Heart left ventricle (tissue), 13 donors: Measurements from ENCODE around the gene RNF135.

Experiments used
- CTCF ChIP-seq, 12 donors: fragments of 200-600 bp; sonication (generic) in 4 of 12; IDR thresholded peaks; one replicate each; pipeline versions ENCODE4 v1.5.0 to v1.8.0; 2018 to 2022; ENCODE audit warnings: antibody characterized with exemption in 12 of 12, mild to moderate bottlenecking in 5 of 12
- POLR2A ChIP-seq, 2 donors: fragments of 450-650 bp; IDR thresholded peaks; one replicate each; pipeline ENCODE4 v1.6.1; 2017; ENCODE audit warnings: antibody characterized with exemption in 2 of 2, mild to moderate bottlenecking in 2 of 2, moderate library complexity in 2 of 2
- donor health status: ischemic (EF 13 %, LVEDD 7.1; RV severe dilation, severe dysfunction).
- donor health status: DM: no; HTN: yes; CAD: no.
- donor health status: DM: no; HTN: no; CAD: no.
- donor health status: ischemic (EF 25% LVEDD 6.9; RV normal size, moderate dysfunction).
- donor health status: ischemic (EF 25% LVEDD 5.7; RV mildly dilated, moderate dysfunction).
- donor health status: ischemic (EF 35%, LVEDD 5.7; RV mildly dilated, moderate dysfunction).
- donor health status: nonischemic (EF 11% LVEDD 7.7; RV severe dilation, severe dysfunction).
- donor health status: DM: yes; HTN: yes; CAD: no.
- donor health status: PGD.
- donor health status: ischemic (EF 29% LVEDD 5.4; RV normal size, mild dysfunction).
- donor health status: nonischemic (EF 23%, LVEDD 6.1; RV moderate dilation, normal function).

GRCh38 chr17:30939051-30939689, 31.7 kb upstream of the RNF135 start:
- TF ChIP-seq CTCF (IDR thresholded peaks at IDR 0.05) = no peak
- TF ChIP-seq POLR2A (IDR thresholded peaks at IDR 0.05) = no peak
